Left lung (tissue), 10 donors: Measurements from ENCODE around the gene TSGA10IP. TPM values are rescaled to one million over a fixed set of nuclear protein-coding genes. Genes with fewer than 3 reads are reported as not detected.

ENCODE experiments used
- ATAC-seq: fragments of 200-7000 bp; cut with Tn5 transposase; one replicate; pipeline ENCODE4 v1.9.1; 2020; ENCODE audit warnings: moderate library complexity
- DNase-seq, 4 donors: peaks; one replicate each; pipeline ENCODE4 v3.0.0-alpha.2; 2013 to 2020
- H3K27ac ChIP-seq, 2 donors: fragments of 200-600 bp; sonication (generic) in 1 of 2; one replicate each; pipeline versions ENCODE4 v1.5.0 to v1.8.0; 2020 to 2021
- H3K27me3 ChIP-seq, 2 donors: fragments of 200-600 bp; sonication (generic) in 1 of 2; one replicate each; pipeline versions ENCODE4 v1.5.0 to v1.8.0; 2020 to 2021
- H3K36me3 ChIP-seq, 2 donors: fragments of 200-600 bp; sonication (generic) in 1 of 2; one replicate each; pipeline versions ENCODE4 v1.5.0 to v1.8.0; 2020 to 2021
- H3K4me1 ChIP-seq, 2 donors: fragments of 200-600 bp; one replicate each; pipeline ENCODE4 v1.8.0; 2021
- H3K4me3 ChIP-seq, 2 donors: fragments of 200-600 bp; sonication (generic) in 1 of 2; one replicate each; pipeline versions ENCODE4 v1.5.0 to v1.8.0; 2020 to 2021; ENCODE audit warnings: mild to moderate bottlenecking in 1 of 2
- H3K9me3 ChIP-seq, 2 donors: fragments of 200-600 bp; sonication (generic) in 1 of 2; one replicate each; pipeline versions ENCODE4 v1.5.0 to v1.8.0; 2020 to 2021
- intact Hi-C, 2 donors: fragments of 100-400 bp; cut with DNase I; formaldehyde crosslinking; loops; one replicate each; pipeline versions ENCODE4 v1.11.2 to v1.14.2; 2022
- polyA plus RNA-seq, 6 donors: library from polyadenylated mRNA; unstranded; fragments of 120-200 nt; gene quantifications; one replicate each; pipeline ENCODE4 v1.2.1, GENCODE V29; 2013; ENCODE audit not compliant: insufficient read length in 6 of 6
- total RNA-seq, 2 donors: library from RNA; stranded (reverse); fragmentation: NEBNext Ultra II Directional; extraction: Animal tissue kit (Norgen Biotek cat#: 25700); gene quantifications; one replicate each; pipeline ENCODE4 v1.2.1, GENCODE V29; 2021
- TF ChIP-seq, protein P1 (sequence below), 2 donors: fragments of 200-600 bp; sonication (generic) in 1 of 2; IDR thresholded peaks; one replicate each; pipeline versions ENCODE4 v1.5.0 to v1.8.0; 2021; ENCODE audit warnings: antibody characterized with exemption in 2 of 2
- donor health status: DM: no; HTN: yes; CAD: no.
- donor health status: DM: no; HTN: no; CAD: no.

The TSGA10IP gene
- total and polyA plus RNA-seq, 8 donors = 0.26 to 1.0 (median 0.79) TPM; not detected in 3

DNA sequence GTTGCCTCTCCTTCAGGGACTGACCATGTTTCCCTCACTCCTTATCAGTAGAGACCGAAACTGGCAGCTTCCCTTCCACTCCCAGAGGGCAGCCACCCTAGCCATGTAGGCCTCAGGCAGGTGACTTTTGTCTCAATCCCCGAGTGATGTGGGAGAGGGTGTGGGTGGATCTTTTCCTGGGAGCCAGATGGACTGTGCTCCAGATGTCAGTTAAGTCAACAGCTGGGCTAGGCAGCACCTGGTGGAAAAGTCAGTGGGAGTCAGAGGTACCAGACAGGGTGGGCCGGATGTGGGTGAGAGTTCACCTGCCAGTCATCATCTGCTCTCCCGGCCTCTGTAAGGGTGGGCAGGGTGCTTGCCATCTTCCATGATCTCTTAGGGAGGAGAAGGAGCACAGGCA is 58.9 kb downstream of the TSGA10IP start:
- DNase-seq = peak in 1 of 4 donors; percentile 13
- H3K36me3 ChIP-seq = peaks cover 0 to 38% of the 10 kb centered on the region in 2 donors
- H3K27ac ChIP-seq = no peak overlapping the region
- H3K4me3 ChIP-seq = no peak overlapping the region
- TF ChIP-seq, protein P1, sequence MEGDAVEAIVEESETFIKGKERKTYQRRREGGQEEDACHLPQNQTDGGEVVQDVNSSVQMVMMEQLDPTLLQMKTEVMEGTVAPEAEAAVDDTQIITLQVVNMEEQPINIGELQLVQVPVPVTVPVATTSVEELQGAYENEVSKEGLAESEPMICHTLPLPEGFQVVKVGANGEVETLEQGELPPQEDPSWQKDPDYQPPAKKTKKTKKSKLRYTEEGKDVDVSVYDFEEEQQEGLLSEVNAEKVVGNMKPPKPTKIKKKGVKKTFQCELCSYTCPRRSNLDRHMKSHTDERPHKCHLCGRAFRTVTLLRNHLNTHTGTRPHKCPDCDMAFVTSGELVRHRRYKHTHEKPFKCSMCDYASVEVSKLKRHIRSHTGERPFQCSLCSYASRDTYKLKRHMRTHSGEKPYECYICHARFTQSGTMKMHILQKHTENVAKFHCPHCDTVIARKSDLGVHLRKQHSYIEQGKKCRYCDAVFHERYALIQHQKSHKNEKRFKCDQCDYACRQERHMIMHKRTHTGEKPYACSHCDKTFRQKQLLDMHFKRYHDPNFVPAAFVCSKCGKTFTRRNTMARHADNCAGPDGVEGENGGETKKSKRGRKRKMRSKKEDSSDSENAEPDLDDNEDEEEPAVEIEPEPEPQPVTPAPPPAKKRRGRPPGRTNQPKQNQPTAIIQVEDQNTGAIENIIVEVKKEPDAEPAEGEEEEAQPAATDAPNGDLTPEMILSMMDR (IDR thresholded peaks at IDR 0.05) = no peak
- intact Hi-C loops = no loop called here
- H3K27me3 ChIP-seq = no peaks in the 10 kb centered on the region
- peaks cover 8 to 32% of the 10 kb centered on the region in 2 donors for H3K4me1 ChIP-seq
- H3K9me3 ChIP-seq = no peaks in the 10 kb centered on the region
- no peak for ATAC-seq

DNA sequence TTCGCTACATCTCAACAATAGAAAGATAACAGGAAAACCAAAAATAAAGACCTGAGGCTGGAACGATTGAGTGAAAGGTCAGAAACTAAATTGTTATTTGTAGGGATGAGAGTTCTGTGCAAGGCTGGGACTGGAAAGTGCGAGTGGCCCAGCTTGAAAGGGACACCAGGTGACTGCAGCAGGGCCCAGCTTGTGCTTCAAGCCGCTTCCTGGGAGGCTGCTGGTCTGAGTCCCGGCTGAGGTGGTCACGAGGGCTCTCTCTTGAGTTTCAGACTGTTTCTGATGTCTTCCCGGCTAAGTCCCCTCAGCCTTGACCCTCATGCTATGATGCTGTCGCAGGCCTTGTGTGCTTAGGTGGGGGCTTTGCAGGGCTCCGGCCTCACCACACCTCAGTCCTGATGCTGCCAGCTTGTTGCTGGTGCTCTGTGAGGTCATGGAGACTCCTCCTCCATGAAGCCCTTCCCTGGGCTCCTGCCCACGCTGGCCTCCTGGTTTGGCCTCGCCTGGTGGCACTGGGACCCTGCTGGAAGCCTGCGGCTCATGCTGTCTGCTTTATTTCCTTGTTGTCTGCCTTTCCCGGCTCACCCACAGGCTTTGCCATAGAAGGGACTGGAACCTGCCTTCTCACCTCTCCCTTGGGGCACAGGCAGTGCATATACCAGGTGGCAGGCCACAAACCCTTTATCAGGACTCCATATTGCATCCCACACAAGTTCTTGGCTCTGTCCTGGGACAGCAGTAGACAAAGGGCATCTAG is 61.0 kb downstream of the TSGA10IP start:
- Histone ChIP-seq H3K27me3 (peaks cover 0 to 14% of the 10 kb centered on the region in 2 donors), H3K4me1 (peaks cover 0 to 11% of the 10 kb centered on the region in 2 donors), H3K36me3 (peaks cover 0 to 25% of the 10 kb centered on the region in 2 donors), H3K27ac (peak overlapping the region in 1 of 2 donors; percentile 3), H3K9me3 (no peaks in the 10 kb centered on the region), H3K4me3 (no peak overlapping the region)
- TF ChIP-seq, protein P1 (IDR thresholded peaks at IDR 0.05) = no peak
- no peak for ATAC-seq
- no peak for DNase-seq
- intact Hi-C loops = no loop called here

DNA sequence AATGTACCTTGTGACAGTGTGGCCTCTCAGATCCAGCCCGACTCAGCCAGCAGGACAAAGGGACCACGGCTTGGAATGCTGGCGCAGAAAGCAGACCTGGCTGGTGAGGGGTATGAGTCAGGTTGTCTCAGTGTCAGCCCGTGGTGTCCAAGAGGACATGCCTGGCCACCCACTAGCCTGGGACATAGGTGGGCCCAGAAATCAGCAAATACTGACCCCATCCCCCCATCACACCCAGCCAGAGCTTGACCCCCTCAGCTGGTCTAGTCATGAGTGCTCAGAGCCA is 61.6 kb downstream of the TSGA10IP start:
- H3K4me3 ChIP-seq = no peak overlapping the region
- TF ChIP-seq, protein P1 (IDR thresholded peaks at IDR 0.05) = no peak

DNA sequence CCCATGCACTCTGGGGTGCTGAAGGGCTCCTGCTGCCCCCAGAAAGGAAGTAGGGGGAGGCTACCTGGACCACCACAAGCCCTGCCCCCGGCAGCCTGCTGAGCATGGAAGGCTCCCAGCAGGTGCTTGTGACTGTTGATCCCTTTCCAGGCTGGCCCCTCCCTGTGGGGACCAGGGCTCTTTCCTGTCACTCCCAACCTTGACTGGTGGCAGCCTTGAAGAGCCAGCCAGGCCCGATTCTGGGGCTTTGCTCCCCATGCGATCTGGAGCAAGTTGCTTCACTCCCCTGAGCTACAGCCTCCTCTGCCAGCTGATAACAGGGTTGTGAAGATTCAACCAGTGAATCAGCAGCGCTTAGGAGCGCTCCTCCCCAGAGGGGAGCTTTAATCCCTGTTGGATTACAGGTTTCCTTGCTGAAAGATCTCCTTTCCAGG is 61.9 kb downstream of the TSGA10IP start:
- no peak overlapping the region for H3K4me3 ChIP-seq
- H3K4me1 ChIP-seq = peaks cover 0 to 18% of the 10 kb centered on the region in 2 donors
- H3K27ac ChIP-seq = peak overlapping the region in 1 of 2 donors; percentile 3
- intact Hi-C loops = no loop called here
- DNase-seq (no peak), ATAC-seq (no peak)
- TF ChIP-seq, protein P1 (IDR thresholded peaks at IDR 0.05) = no peak
- peaks cover 8 to 23% of the 10 kb centered on the region in 2 donors for H3K27me3 ChIP-seq
- H3K36me3 ChIP-seq = peaks cover 0 to 25% of the 10 kb centered on the region in 2 donors
- H3K9me3 ChIP-seq = no peaks in the 10 kb centered on the region

More for the DNA sequence above, 61.6 kb downstream of the TSGA10IP start:
- no peaks in the 10 kb centered on the region for H3K9me3 ChIP-seq
- ATAC-seq = no peak
- peaks cover 0 to 14% of the 10 kb centered on the region in 2 donors for H3K4me1 ChIP-seq
- peaks cover 4 to 19% of the 10 kb centered on the region in 2 donors for H3K27me3 ChIP-seq
- intact Hi-C loops = no loop called here
- H3K36me3 ChIP-seq = peaks cover 0 to 25% of the 10 kb centered on the region in 2 donors
- no peak for DNase-seq
- H3K27ac ChIP-seq = peak overlapping the region in 1 of 2 donors; percentile 3

DNA sequence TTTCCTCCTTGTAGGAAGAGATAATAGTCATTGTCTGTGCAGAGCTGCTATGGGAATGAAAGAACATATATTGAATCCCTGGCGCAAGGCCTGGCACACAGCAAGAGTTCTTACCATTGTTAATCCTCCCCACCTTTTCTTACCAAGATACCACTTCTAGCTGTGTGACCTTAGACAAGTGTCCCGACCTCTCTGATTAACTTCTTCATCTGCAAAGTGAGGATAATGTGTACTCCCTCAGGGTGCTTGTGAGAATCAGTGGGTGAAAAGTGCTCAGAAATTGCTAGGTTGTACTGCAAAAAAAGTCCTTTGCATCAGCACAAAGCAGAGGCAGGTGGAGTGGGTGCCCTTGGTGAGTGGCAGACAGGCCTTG is 62.8 kb downstream of the TSGA10IP start:
- DNase-seq (no peak), ATAC-seq (no peak)
- Histone ChIP-seq H3K9me3 (no peaks in the 10 kb centered on the region), H3K36me3 (peaks cover 0 to 25% of the 10 kb centered on the region in 2 donors), H3K4me3 (no peak overlapping the region), H3K4me1 (peaks cover 0 to 22% of the 10 kb centered on the region in 2 donors), H3K27ac (no peak overlapping the region), H3K27me3 (peaks cover 10 to 31% of the 10 kb centered on the region in 2 donors)
- TF ChIP-seq, protein P1 (IDR thresholded peaks at IDR 0.05) = no peak
- intact Hi-C loops = no loop called here
